ENCODE data around the gene RPS6KA3.

RPS6KA3 gene

DNA sequence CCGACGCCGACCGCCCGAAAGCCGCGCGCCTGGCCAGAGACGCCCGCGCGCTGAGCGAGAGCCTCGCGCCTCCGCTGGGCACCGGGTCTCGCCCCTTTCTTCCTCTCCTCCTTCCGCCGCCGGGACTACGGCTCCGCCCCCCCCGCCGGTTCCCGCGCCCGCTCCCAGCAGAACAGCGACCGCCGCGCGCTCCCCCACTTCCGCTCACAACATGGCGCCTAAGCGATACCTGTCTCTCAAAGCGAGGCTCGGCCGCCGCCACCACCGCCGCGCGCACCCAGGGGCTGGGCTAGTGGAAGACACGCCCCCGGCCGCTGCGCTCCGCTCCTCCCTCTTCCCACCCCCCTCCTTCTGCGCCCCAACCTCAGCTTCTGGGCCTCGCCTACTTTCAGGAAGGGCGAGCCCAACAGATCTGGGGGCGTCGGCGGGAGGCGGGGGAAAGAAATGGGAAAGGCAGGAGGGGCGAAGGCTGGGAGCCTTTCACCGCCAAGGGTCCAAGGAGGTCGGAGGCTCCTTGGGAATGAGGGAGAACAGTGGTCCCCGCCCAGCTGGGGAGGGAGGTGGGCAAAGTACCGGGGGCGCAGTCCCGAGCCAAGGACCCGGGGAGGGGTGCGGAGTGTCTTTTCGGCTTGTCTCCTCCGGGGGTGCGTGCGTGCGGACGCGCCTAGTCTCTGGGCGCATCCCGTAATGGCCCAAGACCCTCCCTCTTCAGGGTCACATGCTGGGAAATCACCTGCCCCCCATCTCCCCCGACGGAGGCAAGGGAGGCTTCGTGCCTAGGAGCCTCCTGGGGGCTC, at the start of gene RPS6KA3:
TSS of gene RPS6KA3 (minus strand) at position 100 of the 797 bp plus-strand sequence. CDS start 277 bp downstream, outside the sequence.
- DNase-seq, result peak; percentile 84

DNA sequence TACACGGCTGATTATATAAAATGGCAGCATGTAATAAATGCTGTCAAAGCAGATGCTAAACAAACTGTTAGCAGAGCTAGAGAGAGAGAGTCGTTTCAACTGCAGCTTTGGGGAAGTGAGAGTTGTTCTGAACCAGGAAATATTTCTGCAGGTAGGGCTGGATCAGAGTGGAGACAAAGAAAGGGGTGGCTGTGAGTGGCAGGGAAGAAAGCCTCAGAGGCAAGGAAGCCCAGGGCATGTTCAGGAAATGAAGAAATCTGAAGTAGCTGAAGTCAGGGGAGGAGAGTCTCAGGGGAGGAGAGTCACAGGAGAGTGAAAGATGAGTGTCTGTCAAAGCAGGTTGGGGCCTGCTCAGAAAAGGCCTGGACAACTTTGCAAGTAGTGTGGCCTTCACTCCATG, 48.4 kb upstream of the RPS6KA3 start:
- DNase-seq, result no peak

- DNase-seq, result no peak
These were observed 47.2 kb upstream of the RPS6KA3 start for GRCh38 chrX:20313899-20314298.

DNA sequence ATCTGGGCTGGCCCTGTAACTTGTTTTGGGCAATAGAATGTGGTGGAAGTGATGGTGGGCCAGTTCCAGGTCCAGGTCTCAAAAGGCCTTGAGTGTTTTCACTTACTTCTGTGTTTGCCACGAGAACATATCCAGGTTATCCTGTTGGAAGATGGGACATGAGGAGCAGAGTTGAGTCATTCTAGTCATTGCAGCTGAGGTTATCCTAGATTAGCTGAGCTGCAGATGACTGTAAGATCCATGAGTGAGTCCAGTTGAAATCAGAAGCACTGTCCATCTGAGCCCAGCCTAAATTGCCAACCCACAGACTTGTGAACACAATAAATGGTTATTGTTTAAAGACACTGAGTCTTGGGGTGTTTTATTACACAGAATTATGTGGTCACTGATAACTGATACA, 45.3 kb upstream of the RPS6KA3 start:
- no peak for DNase-seq

GRCh38 chrX:20311505-20311904, 44.8 kb upstream of the RPS6KA3 start:
- DNase-seq, result no peak

- no peak for DNase-seq
These were observed 43.1 kb upstream of the RPS6KA3 start for GRCh38 chrX:20309806-20310205.

DNA sequence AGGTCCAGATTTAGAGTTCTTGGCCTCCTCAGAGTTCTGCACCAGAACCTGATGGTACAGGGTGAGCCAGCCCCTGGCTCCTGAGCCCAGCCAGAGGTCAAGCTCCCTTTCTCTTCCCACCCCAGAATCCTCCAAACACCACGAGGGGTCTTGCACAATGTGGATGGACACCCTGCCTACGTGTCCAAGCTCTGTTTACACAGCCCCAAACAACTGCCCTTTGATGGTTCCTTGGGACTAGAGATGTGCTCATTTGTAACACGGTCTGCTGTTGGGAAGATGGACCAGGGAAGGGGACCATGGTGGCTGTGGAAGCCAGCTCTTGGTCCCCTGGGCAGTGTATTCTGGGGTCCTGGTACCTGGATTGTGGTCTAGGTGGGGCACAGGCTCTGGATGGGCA, 40.0 kb upstream of the RPS6KA3 start:
- no peak for DNase-seq

DNA sequence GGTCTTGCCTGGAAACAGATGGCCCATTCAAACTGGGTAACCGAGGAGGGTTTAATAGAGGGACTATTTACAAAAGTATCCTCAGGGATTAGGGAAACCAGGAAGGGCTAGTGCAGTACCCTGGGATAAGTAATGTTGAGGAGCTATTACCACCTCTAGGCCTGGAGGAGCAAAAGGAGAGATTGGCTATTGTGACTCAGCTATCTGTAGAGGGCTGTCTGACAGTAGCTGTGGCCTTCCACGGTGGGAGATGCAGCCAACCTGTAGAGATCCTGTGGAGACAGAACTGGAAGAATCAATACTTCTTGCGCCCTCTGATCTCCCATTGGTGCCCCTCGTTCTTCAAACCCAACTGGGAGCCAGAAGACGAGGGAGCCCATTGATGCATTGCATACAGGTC, 34.1 kb upstream of the RPS6KA3 start:
- no peak for DNase-seq

DNA sequence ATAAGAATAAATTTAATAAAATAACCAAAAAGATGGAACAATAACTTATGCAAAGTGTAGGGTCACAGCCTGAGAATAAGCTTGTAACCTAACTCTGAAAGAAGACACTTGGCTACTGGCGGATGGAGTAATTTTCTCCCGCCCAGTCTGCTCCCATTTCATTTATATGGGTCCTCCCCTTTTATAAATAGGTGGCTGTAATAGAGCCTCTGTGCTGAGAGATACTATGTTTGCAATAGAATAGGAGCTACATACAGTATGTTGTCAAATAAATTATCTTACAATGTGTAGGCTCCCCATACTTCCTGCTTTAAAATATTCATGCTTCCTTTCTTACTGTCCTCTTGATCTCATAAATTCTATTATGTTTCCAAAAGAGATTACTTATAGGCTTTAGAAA, 28.2 kb upstream of the RPS6KA3 start:
- no peak for DNase-seq

- DNase-seq, result no peak
These were observed 27.6 kb upstream of the RPS6KA3 start for GRCh38 chrX:20294284-20294683.

DNA sequence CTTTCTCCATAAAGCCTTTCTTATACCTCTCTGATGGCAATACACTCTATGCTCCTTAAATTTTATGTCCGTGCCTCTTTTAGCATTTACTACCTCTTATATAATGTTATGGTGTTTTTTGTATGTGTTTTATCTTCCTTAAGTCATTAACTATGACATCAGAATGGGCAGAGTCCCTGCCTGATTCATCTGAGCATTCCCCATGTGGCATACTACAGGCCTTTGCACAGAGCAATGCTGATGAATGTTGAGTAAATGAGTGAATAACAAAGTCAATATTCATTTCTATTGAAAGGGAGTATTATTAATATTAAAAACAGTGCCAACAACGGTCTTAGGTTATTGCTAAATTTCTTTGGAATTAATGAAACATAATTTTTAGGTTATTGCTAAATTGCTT, 18.8 kb upstream of the RPS6KA3 start:
- no peak for DNase-seq

DNA sequence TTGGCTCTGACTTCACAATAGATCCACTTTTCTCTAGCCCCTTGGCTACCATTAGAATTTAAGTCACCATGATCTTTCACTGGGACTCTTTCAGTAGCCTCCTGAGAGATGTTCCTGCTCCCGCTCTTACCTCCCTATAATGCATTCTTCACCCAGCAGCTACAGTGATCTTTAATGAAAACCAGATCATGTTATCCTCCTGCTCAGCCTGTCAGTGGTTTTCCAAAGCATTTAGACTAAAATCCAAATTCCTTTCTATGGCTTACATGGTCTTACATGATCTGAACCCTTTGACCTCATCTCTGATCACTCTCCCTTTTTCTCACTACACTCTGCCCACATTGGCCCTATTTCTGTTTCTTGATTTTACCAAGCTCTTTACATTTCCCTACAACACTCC, 18.3 kb upstream of the RPS6KA3 start:
- DNase-seq, result no peak

GRCh38 chrX:20284444-20284843, 17.7 kb upstream of the RPS6KA3 start:
- DNase-seq, result no peak

DNA sequence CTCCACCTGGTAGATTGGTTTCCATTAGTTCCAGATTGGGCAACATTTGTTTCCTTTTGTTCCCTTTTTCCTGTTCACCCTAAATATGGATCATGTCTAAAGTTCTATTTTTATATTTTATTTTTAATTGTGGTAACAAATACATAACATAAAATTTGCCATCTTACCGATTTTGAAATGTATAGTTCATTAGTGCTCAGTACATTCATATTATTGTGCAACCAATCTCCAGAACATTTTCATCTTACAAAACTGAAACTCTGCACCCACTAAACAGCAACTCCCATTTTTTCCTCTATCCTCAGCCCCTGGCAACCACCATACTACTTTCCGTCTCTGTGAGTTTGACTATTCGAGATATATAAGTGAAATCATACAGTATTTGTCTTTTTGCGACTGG, 14.2 kb upstream of the RPS6KA3 start:
- DNase-seq, result no peak

GRCh38 chrX:20274121-20274520, 7.4 kb upstream of the RPS6KA3 start:
- no peak for DNase-seq

GRCh38 chrX:20271730-20272129, 5.0 kb upstream of the RPS6KA3 start:
- no peak for DNase-seq

- DNase-seq, result no peak
These were observed 4.5 kb upstream of the RPS6KA3 start for GRCh38 chrX:20271186-20271585.

DNA sequence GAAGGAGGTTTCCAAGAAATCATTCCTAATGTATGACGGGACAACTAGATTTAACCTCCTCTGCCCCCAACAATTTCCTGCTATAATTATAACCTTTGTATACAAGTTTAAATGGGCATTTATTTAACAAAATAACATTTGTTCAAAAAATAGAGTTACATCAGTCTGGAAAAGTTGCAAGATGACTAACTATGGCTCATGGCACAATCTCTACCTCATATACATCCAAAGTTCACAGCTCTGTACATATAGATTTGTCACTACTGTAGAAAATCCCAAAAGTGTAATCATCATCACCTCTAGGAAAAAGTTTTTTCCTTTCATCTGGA, 3.8 kb upstream of the RPS6KA3 start:
- no peak for DNase-seq

DNA sequence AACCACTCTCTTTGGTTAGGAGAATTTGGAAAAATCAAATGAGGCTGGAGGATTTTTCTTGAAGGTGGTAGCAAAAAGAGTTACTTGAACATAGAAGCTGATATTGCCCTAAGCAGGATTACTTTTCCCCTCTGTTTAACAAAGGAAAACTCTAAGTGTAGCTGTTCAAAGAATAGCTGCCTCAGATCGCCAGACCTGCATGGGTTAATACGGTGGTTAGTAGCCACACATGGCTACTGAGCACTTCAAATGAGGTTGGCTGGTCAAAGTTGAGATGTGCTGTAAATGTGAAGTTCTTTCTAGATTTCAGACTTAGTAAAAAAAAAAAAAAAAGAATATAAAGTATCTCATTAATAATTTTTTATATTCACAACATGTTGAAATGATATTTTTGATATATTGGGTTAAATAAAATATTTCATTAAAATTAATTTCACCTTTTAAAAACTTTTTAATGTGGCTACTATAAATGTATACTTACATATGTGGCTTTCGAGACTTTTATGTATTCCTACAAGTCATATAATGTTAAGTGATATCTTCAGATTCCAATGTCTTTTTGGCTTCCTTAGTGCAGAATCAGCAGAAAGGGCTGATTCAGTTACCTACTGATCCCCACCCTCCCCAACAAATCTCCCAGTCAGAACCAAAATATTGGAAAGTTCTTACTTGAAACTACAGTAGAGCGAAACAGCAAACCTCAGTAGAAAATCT, 3.3 kb upstream of the RPS6KA3 start:
- no peak for DNase-seq

- DNase-seq, result no peak
These were observed 1.4 kb upstream of the RPS6KA3 start for GRCh38 chrX:20267931-20268701.

DNA sequence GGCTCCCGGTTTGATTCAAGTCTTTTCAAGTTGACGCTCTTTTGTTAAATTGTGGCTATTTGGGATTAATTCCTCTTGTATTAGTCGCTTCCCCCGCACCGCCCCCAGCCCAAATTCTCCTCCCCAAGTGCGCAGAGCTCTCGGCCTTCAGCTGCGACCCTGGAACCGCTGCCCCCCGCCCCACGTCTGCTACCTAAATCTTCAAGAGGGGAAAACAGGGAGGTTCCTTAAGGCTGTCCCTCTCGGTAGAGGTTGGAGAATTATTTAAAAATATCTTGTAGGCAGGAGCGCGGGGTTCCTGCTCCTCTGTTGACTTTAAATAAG, 860 bp upstream of the RPS6KA3 start:
- no peak for DNase-seq

GRCh38 chrX:20265726-20266681, 705 bp downstream of the RPS6KA3 start:
- DNase-seq, result no peak

DNA sequence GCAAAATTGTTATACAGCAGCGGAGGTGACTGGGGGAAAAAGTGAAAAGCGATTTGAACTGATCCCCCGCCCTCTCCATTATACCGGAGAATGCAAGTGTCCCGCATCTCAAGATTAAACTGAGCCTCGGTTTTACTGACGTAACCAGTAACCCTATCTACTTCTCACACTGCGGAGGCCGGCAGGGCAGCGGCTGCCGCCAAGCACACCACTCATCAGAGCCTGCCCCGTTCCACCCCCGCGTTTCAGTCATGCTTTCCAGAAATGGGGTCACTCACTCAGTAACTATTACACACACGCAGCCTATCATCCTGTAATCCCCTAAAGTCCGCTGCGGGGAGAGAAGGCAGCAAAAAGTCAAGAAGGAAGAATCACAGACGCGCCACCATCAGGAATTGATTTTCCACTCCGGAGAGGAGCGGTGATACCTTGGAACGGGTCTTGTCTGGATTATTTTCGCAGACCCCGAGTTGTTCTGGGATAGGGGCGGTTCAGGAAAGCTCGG, 1.4 kb downstream of the RPS6KA3 start:
- peak; percentile 37 for DNase-seq
